HCT116 (cell line): ENCODE data around the gene HGF. TPM values are rescaled to one million over a fixed set of nuclear protein-coding genes. Genes with fewer than 3 reads are reported as not detected.

Source experiments
- ATAC-seq: fragments of 200-7000 bp; cut with Tn5 transposase; 2 replicates; pipeline ENCODE4 v1.9.1; 2020; ENCODE audit warnings: mild to moderate bottlenecking, moderate library complexity
- BruUV-seq: library from RNA; stranded (reverse); fragments of 400-500 nt; replicated peaks from 2 replicates; lab custom pipeline; 2021; lab: Mats Ljungman, UMichigan
- CTCF ChIA-PET: fragments of 300-600 bp; sonication (Branson Sonifier 250); formaldehyde crosslinking; loops from one replicate; lab custom pipeline; 2021; ENCODE audit warnings: antibody characterized with exemption; lab: Charles Lee
- POLR2A ChIA-PET: fragments of 300-600, 350-600 bp; sonication (Branson Sonifier 250); formaldehyde crosslinking; loops from one replicate; lab custom pipeline; 2021; ENCODE audit warnings: antibody characterized with exemption; lab: Charles Lee
- RAD21 ChIA-PET, 2 experiments: fragments of 300-600 bp; sonication (Branson Sonifier 250); formaldehyde crosslinking; loops; one replicate each; lab custom pipeline; 2023; ENCODE audit warnings: low total read pairs in 2 of 2; ENCODE audit not compliant: uncharacterized antibody in 2 of 2, unreplicated experiment in 2 of 2, low non-redundant PET in 1 of 2; lab: Charles Lee
- DNase-seq: peaks from one replicate; pipeline ENCODE4 v3.0.0-alpha.2; 2010; ENCODE audit warnings: low read depth, low spot score
- H2AFZ ChIP-seq: fragments of 200-600 bp; shearing (Covaris generic), sonication (generic); 2 replicates; pipeline ENCODE4 v1.6.1; 2017; ENCODE audit warnings: low read depth, mixed run types, mixed read lengths, antibody characterized with exemption, low read length; ENCODE audit not compliant: poor library complexity, severe bottlenecking
- H3K27ac ChIP-seq: 2 replicates; pipeline ENCODE4 v1.5.1; 2012; ENCODE audit warnings: low read depth, low read length
- H3K27me3 ChIP-seq: fragments of 200-600 bp; sonication (generic); 2 replicates; pipeline ENCODE4 v1.6.1; 2016; ENCODE audit warnings: mixed run types, low read length, mixed read lengths; ENCODE audit not compliant: insufficient read depth
- H3K36me3 ChIP-seq, 2 experiments: fragments of 200-500 bp in 1 of 2; fragments of 200-600 bp in 1 of 2; sonication (Bioruptor generic) in 1 of 2; sonication (generic) in 1 of 2; 2 replicates each; pipeline versions ENCODE4 v1.5.1 to v1.6.1; 2014 to 2016; ENCODE audit warnings: low read length in 2 of 2, inconsistent platforms in 1 of 2, mixed read lengths in 1 of 2, mixed run types in 1 of 2; ENCODE audit not compliant: insufficient read depth in 2 of 2, control insufficient read depth in 1 of 2
- H3K4me1 ChIP-seq, 2 experiments: fragments of 200-600 bp in 1 of 2; sonication (generic) in 1 of 2; 2 replicates each; pipeline versions ENCODE4 v1.5.1 to v1.6.1; 2012 to 2017; ENCODE audit warnings: low read length in 2 of 2, inconsistent platforms in 1 of 2, mild to moderate bottlenecking in 1 of 2, mixed read lengths in 1 of 2, mixed run types in 1 of 2, moderate library complexity in 1 of 2; ENCODE audit not compliant: insufficient read depth in 2 of 2, control insufficient read depth in 1 of 2
- H3K4me2 ChIP-seq: fragments of 200-600 bp; sonication (generic); 2 replicates; pipeline ENCODE4 v1.6.1; 2017; ENCODE audit warnings: mixed run types, low read length, mixed read lengths
- H3K4me3 ChIP-seq, 2 experiments: fragments of 200-600 bp in 1 of 2; sonication (generic) in 1 of 2; replicated peaks in 1 of 2; 2 replicates each; pipeline ENCODE4 v1.5.1; 2011 to 2016; ENCODE audit warnings: low read length in 2 of 2, control low read depth in 1 of 2, low read depth in 1 of 2, mild to moderate bottlenecking in 1 of 2, mixed read lengths in 1 of 2, mixed run types in 1 of 2
- H3K79me2 ChIP-seq: fragments of 200-600 bp; sonication (generic); 2 replicates; pipeline ENCODE4 v1.6.1; 2017; ENCODE audit warnings: mild to moderate bottlenecking, mixed run types, low read length, moderate library complexity, mixed read lengths; ENCODE audit not compliant: insufficient read depth
- H3K9ac ChIP-seq: fragments of 200-600 bp; sonication (generic); 2 replicates; pipeline ENCODE4 v1.6.1; 2016; ENCODE audit warnings: low read length, mixed read lengths
- H3K9me2 ChIP-seq: fragments of 200-600 bp; sonication (generic), shearing (Covaris generic); 2 replicates; pipeline ENCODE4 v1.6.1; 2017; ENCODE audit warnings: mixed run types, mild to moderate bottlenecking, moderate library complexity; ENCODE audit not compliant: insufficient read depth
- H3K9me3 ChIP-seq, 2 experiments: fragments of 200-500 bp in 1 of 2; fragments of 200-600 bp in 1 of 2; sonication (Bioruptor generic) in 1 of 2; sonication (generic) in 1 of 2; 2 replicates each; pipeline ENCODE4 v1.6.1; 2014 to 2017; ENCODE audit warnings: low read length in 2 of 2, mixed read lengths in 2 of 2, inconsistent platforms in 1 of 2, low read depth in 1 of 2, mild to moderate bottlenecking in 1 of 2, mixed run types in 1 of 2, moderate library complexity in 1 of 2; ENCODE audit not compliant: control insufficient read depth in 1 of 2, insufficient read depth in 1 of 2
- H4K20me1 ChIP-seq: fragments of 200-600 bp; sonication (generic), shearing (Covaris generic); 2 replicates; pipeline ENCODE4 v1.6.1; 2017; ENCODE audit warnings: mixed run types, mild to moderate bottlenecking, moderate library complexity; ENCODE audit not compliant: insufficient read depth
- CBX3 ChIP-seq: IDR thresholded peaks from 2 replicates; pipeline ENCODE4 v1.6.1; 2012; ENCODE audit warnings: low read depth
- CEBPB ChIP-seq: IDR thresholded peaks from 2 replicates; pipeline ENCODE4 v1.6.1; 2012; ENCODE audit warnings: low read depth
- EGR1 ChIP-seq: IDR thresholded peaks from 2 replicates; pipeline ENCODE4 v1.6.1; 2012; ENCODE audit warnings: low read depth
- ELF1 ChIP-seq: IDR thresholded peaks from 2 replicates; pipeline ENCODE4 v1.6.1; 2012; ENCODE audit warnings: low read depth, borderline replicate concordance
- JUND ChIP-seq: IDR thresholded peaks from 2 replicates; pipeline ENCODE4 v1.6.1; 2012
- POLR2AphosphoS5 ChIP-seq: IDR thresholded peaks from 2 replicates; pipeline ENCODE4 v1.6.1; 2011; ENCODE audit warnings: mild to moderate bottlenecking, low read depth, low read length, moderate library complexity
- RAD21 ChIP-seq: IDR thresholded peaks from 2 replicates; pipeline ENCODE4 v1.6.1; 2012; ENCODE audit warnings: low read depth, mild to moderate bottlenecking
- SRF ChIP-seq: IDR thresholded peaks from 2 replicates; pipeline ENCODE4 v1.6.1; 2012; ENCODE audit warnings: low read depth
- TCF7L2 ChIP-seq: IDR thresholded peaks from 2 replicates; pipeline ENCODE4 v1.7.0; 2011; ENCODE audit warnings: borderline replicate concordance, inconsistent platforms; ENCODE audit not compliant: insufficient read depth, insufficient read length; ENCODE audit errors: extremely low read depth
- YY1 ChIP-seq: IDR thresholded peaks from 2 replicates; pipeline ENCODE4 v1.6.1; 2011; ENCODE audit warnings: low read length, low read depth, moderate library complexity, mild to moderate bottlenecking; ENCODE audit not compliant: insufficient replicate concordance; ENCODE audit errors: extremely low read depth
- ZFX ChIP-seq: fragments of 450-650 bp; IDR thresholded peaks from 2 replicates; pipeline ENCODE4 v1.6.1; 2017
- ZNF274 ChIP-seq: fragments of 200-500 bp; sonication (Bioruptor generic); IDR thresholded peaks from 2 replicates; pipeline ENCODE4 v1.6.1; 2014; ENCODE audit warnings: mild to moderate bottlenecking, low read depth, low read length, inconsistent platforms
- intact Hi-C: fragments of 100-400 bp; cut with micrococcal nuclease; formaldehyde crosslinking; loops from 2 replicates; pipeline ENCODE4 v1.10.0; 2022
- total RNA-seq: library from RNA; stranded (reverse); gene quantifications from one replicate; pipeline ENCODE4 v1.2.1, GENCODE V29; 2021; ENCODE audit not compliant: unreplicated experiment
- TF ChIP-seq, protein P1 (sequence below), 3 experiments: fragments of 200-600 bp in 1 of 3; sonication (generic) in 1 of 3; IDR thresholded peaks in 2 of 3; conservative IDR thresholded peaks in 1 of 3; 2 replicates each; pipeline ENCODE4 v1.5.1; 2012 to 2017; ENCODE audit warnings: low read depth in 2 of 3, low read length in 2 of 3, antibody characterized with exemption in 1 of 3, borderline replicate concordance in 1 of 3, control low read depth in 1 of 3, mild to moderate bottlenecking in 1 of 3, mixed read lengths in 1 of 3, mixed run types in 1 of 3, moderate library complexity in 1 of 3; ENCODE audit not compliant: insufficient read depth in 1 of 3
- TF ChIP-seq, protein P2 (sequence below): IDR thresholded peaks from 2 replicates; pipeline ENCODE4 v1.6.1; 2012
- TF ChIP-seq, protein P3 (sequence below): IDR thresholded peaks from 2 replicates; pipeline ENCODE4 v1.6.1; 2012; ENCODE audit warnings: low read depth

The HGF gene
- total RNA-seq, 1 experiment from 2014 or later = 0.15 TPM

DNA sequence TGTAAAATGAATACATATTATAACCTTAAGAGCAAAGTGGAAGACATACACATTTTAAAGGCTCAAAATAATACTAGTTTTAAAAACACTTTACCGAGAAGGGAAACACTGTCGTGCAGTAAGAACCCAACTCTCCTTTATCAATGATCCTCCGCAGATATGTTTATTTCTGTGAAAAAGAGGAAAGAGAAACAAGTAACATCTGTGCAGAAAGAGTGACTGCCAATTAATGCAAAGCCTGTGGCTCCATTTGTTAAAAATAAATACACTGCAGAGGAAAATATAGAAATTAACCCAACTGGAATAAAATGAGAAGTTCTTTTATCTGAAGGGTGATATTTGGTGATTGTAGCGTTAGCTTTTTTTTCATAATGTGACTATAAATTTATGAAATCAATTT lies 62.7 kb downstream of the HGF start:
- Histone ChIP-seq H3K4me1 (no peaks in the 10 kb centered on the region), H3K4me3 (no peak overlapping the region), H3K79me2 (no peaks in the 10 kb centered on the region), H3K36me3 (no peaks in the 10 kb centered on the region), H3K4me2 (no peak overlapping the region), H3K9me3 (no peaks in the 10 kb centered on the region)
- CTCF ChIA-PET = no interaction called here
- TF ChIP-seq JUND (no peak), EGR1 (no peak), CBX3 (no peak), ELF1 (no peak), POLR2AphosphoS5 (no peak)
- TF ChIP-seq, protein P1, sequence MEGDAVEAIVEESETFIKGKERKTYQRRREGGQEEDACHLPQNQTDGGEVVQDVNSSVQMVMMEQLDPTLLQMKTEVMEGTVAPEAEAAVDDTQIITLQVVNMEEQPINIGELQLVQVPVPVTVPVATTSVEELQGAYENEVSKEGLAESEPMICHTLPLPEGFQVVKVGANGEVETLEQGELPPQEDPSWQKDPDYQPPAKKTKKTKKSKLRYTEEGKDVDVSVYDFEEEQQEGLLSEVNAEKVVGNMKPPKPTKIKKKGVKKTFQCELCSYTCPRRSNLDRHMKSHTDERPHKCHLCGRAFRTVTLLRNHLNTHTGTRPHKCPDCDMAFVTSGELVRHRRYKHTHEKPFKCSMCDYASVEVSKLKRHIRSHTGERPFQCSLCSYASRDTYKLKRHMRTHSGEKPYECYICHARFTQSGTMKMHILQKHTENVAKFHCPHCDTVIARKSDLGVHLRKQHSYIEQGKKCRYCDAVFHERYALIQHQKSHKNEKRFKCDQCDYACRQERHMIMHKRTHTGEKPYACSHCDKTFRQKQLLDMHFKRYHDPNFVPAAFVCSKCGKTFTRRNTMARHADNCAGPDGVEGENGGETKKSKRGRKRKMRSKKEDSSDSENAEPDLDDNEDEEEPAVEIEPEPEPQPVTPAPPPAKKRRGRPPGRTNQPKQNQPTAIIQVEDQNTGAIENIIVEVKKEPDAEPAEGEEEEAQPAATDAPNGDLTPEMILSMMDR (IDR thresholded peaks at IDR 0.05 in 2 of 3, conservative IDR thresholded peaks at IDR 0.05 in 1 of 3; ENCODE audit: borderline replicate concordance in 1 of 3, insufficient read depth in 1 of 3, low read depth in 2 of 3, low read length in 2 of 3) = no peak
- TF ChIP-seq, all 23 proteins: peak for 0
- H3K9ac ChIP-seq = no peak overlapping the region
- H3K9me2 ChIP-seq = no peaks in the 10 kb centered on the region
- ATAC-seq (no peak), DNase-seq (no peak)
- H4K20me1 ChIP-seq = no peaks in the 10 kb centered on the region
- H3K27ac ChIP-seq = no peak overlapping the region
- no TSS peak for BruUV-seq
- intact Hi-C loops = no loop called here
- ChIA-PET POLR2A (no interaction called here), RAD21 (no interaction called here)
- H3K27me3 ChIP-seq = no peaks in the 10 kb centered on the region
- H2AFZ ChIP-seq = no peak overlapping the region

DNA sequence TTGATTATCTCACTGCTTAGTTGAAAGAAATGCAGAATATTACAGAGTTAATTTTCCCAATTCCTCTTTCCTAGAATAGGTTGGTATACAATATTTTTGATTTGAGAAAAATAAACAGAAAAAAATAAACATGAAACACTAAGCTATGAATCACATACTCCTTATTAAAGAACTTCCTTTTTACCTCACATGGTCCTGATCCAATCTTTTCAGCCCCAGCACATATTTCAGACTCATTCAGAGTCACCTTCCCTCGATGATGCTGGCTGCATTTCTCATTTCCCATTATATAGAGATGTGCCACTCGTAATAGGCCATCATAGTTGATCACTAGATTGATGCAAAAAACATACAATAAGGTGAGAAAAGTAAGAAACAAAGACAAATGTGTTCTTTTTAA lies 64.6 kb downstream of the HGF start:
- ChIA-PET POLR2A (no interaction called here), RAD21 (no interaction called here), CTCF (no interaction called here)
- no peak overlapping the region for H2AFZ ChIP-seq
- no peak overlapping the region for H3K4me3 ChIP-seq
- no TSS peak for BruUV-seq
- no peaks in the 10 kb centered on the region for H3K9me2 ChIP-seq
- no peaks in the 10 kb centered on the region for H3K79me2 ChIP-seq
- no peak overlapping the region for H3K27ac ChIP-seq
- no peak for DNase-seq
- no peaks in the 10 kb centered on the region for H3K36me3 ChIP-seq
- no peaks in the 10 kb centered on the region for H4K20me1 ChIP-seq
- H3K27me3 ChIP-seq = no peaks in the 10 kb centered on the region
- H3K4me2 ChIP-seq = no peak overlapping the region
- ATAC-seq = no peak
- H3K4me1 ChIP-seq = no peaks in the 10 kb centered on the region
- intact Hi-C loops = no loop called here
- H3K9ac ChIP-seq = no peak overlapping the region
- H3K9me3 ChIP-seq = no peaks in the 10 kb centered on the region
- TF ChIP-seq RAD21 (no peak), ZFX (no peak), SRF (no peak), CBX3 (no peak), YY1 (no peak), JUND (no peak), TCF7L2 (no peak), CEBPB (no peak), EGR1 (no peak), ZNF274 (no peak)
- TF ChIP-seq, protein P2, sequence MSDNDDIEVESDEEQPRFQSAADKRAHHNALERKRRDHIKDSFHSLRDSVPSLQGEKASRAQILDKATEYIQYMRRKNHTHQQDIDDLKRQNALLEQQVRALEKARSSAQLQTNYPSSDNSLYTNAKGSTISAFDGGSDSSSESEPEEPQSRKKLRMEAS = no peak
- TF ChIP-seq, protein P3, sequence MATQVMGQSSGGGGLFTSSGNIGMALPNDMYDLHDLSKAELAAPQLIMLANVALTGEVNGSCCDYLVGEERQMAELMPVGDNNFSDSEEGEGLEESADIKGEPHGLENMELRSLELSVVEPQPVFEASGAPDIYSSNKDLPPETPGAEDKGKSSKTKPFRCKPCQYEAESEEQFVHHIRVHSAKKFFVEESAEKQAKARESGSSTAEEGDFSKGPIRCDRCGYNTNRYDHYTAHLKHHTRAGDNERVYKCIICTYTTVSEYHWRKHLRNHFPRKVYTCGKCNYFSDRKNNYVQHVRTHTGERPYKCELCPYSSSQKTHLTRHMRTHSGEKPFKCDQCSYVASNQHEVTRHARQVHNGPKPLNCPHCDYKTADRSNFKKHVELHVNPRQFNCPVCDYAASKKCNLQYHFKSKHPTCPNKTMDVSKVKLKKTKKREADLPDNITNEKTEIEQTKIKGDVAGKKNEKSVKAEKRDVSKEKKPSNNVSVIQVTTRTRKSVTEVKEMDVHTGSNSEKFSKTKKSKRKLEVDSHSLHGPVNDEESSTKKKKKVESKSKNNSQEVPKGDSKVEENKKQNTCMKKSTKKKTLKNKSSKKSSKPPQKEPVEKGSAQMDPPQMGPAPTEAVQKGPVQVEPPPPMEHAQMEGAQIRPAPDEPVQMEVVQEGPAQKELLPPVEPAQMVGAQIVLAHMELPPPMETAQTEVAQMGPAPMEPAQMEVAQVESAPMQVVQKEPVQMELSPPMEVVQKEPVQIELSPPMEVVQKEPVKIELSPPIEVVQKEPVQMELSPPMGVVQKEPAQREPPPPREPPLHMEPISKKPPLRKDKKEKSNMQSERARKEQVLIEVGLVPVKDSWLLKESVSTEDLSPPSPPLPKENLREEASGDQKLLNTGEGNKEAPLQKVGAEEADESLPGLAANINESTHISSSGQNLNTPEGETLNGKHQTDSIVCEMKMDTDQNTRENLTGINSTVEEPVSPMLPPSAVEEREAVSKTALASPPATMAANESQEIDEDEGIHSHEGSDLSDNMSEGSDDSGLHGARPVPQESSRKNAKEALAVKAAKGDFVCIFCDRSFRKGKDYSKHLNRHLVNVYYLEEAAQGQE = no peak
